COLO668 (cell line): Measurements from ENCODE around the gene LSS.

ENCODE experiments used
- DNase-seq: peaks from one replicate; lab custom pipeline; 2025; ENCODE audit not compliant: unreplicated experiment; lab: John Stamatoyannopoulos, UW

The LSS gene

DNA sequence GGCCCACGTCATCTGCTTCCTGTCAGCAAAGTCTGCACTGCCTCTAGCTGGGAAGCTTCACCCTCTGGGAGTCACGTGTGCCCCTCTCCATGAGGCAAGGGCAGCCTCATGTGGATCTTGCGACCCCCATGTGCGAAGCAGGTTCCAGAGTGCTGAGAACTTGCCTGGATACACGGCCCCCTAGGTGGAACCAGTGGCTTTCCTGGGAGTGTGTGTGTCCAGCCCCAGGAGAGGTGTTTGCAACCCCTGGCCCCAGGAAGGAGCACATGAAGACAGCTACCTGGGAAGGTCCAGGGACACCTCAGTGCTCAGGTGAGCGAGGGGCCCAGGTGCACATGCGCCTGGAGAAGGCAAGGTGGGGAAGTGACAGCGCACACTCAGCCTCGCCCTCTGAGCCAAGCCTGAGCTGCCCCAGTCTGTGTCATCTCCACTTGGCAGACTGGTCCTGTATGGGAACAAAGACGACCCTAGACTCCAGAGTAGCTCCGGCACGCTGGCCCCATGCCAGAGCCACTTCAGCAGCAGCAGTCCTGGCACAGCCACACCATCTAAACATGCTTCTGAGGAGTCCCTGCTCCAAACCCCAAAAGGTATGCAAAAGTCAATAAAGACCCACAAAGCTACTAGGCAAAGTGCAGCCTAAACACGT, 8.9 kb downstream of the LSS start:
- DNase-seq: no peak

DNA sequence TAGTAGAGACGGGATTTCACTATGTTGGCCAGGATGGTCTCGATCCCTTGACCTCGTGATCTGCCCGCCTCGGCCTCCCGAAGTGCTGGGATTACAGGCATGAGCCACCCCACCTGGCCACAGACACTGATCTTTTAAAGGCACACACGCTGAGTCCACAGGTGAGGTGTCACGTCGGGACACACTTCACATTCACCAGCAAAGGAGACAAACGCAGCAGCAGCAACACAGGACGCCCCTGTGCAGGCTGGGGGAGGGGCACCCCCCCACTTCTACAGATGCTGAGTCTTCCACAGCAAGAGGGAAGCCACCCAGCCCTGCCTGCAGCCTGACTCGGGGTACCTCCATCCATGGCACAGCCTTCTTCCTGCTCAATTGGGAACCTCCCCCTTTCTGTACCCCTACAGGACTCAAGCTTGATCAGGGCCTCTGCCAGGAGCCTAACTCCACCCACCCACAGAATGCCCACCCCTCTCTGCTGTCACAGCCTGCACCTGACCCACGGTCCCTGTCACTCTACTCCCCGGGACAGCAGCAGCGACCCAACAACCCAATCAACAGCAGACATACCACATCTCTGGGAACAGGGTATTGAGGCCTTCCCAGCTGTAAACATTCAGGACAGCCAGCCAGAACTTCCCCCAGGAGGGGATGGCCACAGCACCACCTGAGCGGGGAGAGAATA, 9.5 kb downstream of the LSS start:
- no peak for DNase-seq

DNA sequence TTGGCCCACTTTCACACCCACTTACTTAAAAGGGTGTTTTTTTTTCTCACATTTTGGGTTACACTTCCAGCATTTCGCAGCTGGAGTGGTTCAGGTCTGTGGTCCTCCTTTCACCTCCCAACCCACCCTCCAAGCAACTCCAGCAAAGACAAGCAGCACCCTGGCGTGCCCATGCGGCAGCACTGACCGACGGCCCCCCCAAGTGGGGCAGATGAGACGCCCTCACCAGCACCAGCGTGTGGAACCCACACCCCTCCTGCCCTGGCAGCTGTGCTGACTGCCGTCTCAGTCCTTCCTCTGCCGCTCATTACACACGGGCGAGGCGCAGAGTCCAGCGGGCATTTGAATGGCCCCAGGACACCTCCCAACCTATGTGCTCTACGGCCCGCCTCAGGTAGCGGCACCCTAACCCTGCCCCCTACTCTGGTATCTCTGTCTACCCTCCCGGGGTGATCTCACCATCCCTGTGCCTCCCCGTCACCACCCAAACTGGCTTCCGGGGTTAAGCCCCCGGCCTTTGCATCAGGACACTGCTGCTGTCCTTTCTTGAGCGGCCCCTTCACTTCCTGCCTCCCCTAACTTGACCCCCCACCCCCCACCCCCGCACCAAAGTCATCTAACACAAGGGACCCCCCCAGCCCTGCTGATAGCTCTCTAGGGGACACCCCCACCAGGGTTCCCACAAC, 10.9 kb downstream of the LSS start:
- DNase-seq: no peak

DNA sequence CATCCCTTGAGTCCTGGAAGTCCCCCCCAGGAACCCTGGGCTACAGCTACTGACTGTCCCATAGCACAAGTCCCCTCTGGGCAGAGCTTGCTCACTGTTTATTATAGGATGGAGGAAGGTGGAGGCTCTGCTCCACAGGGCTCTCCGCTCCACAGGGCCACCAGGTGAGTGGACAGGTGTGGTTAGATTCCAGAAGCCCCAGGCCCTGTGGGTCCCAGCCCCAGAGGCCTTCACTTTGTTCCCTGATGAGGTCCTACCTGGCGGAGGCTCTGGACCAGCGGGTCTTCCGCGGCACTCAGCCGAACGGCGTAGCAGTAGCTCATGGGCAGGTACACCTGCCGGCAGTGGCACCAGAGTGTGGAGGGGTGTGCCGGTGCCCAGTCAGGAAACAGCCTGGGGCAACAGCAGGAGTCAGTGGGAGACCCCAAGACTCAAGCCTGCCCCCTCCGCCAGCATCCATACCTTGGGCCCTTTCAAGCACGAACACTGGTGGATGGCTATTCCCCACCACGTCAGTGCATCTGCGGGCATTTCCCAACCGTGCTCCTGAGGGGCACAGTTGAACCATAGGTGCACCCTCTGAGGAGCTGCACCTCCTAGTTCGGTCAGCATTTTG, 12.3 kb downstream of the LSS start:
- DNase-seq: no peak

DNA sequence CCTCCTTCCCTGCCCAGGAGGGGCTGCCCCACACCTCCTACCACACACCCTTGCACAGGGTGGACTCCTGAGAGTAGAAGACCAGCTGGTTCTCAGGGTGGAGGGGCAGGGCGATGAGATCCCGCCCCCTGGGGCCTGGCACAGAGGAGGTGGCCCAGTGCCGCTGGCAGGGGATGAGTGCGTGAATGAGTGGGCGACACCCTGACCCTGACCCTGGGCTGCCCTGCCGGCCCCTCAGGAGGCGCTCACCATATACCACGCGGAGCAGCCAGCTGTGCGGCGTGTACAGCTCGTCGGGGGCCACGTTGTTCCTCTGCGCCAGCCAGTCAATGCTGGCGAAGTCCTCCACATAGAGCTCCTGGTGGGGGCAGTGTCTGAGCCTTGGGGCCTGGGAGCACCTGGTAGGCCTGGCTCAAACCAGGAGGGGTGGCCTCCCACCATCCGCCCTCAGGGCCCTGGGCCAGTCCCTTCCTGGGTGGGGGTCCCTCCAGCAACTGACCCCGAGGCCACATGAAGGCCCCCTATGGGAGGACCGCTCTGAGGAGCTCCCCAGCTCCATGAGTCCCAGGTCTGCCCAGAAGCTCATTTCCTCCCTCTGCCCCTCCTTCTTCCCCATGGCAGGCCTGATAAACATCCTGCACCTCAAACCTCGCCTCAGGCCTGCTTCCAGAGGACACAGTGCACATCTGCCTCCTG, 13.0 kb downstream of the LSS start:
- DNase-seq: no peak

GRCh38 chr21:46214478-46215340, 13.9 kb downstream of the LSS start:
- no peak for DNase-seq

DNA sequence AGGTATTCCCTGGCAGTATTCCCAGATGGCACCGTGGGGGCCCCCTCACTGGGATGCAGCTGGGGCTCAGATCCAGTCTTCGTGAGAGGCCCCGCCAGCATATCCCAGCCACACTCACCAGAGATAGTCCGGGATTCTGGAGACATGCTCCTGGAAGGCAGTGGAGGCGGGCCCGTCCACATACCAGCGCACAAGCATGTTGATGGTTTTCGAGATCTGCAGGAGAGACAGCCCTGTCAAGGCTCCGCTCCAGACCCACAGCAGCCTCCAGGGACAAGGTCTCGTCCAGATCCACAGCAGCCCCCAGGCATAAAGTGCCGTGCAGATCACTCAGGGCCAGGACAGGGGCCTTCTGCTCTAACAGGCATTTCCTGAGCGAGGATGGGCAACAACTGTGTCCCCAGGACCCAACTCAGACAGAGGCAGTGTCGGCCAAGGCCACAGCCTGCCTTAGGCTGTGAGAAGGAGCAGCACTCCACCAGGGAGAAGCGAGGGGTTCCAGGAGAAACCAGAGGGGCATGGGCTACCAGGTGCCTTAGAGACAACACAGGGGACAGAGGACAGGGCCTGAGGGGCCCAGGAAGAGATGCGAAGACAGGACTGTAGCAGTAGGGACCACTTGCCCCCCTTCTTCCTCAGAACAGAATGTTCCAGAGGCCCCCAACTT, 14.8 kb downstream of the LSS start:
- no peak for DNase-seq

DNA sequence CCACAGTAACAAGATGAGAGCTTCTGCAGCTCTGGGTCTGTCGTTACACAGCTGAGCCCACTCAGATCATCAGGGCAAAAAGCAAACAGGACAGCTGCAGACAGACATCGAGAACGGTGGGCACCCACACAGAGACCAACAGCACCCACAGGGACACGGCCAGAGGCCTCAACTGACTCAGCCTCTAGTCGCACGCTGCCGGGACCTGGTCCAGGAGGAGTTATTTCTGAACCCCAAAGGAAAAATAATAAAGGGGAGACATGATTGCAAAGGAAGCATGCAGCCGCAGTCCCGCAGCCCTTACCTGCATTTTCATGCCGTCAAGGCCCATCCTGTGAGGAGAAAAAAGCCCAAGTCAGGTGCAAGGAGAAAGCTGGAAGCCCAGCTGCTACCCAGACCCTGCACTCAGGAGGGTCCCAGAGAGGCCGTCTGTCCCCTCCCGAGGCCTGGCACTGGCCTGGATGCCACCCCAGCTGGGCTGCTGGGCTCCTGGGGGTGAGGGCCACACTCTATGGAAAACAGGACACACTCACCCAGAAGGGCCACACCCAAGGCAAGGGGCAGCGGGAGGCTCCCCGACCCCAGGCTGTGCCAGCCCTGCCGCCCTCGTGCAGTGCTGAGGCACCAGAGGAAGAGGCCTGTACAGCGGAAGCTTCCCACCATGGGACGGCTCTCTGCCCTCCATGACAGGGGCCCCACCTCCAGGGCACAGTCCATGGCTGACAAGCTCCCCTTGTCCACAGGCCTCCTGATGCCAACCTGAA, 15.7 kb downstream of the LSS start:
- DNase-seq: no peak

- DNase-seq: no peak
These were observed 16.5 kb downstream of the LSS start for GRCh38 chr21:46211786-46212720.

DNA sequence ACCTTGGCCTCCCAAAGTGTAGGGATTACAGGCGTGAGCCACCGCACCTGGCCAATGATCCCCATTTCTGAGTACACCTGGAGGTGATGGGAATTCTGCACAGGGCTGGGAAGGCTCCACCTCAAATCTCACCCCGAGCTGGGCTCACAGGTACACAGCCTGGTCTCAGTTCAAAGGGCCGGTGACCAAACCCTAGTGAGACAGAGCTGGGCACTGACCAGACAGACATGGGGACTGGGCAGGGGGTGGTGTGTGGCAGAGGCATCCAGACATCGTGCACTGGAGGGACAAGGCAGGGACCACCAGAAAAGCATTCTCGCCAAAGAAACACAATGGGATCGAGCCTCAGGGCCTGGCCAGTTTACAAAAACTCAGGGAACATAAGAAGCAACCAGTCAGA, 17.2 kb downstream of the LSS start:
- no peak for DNase-seq

DNA sequence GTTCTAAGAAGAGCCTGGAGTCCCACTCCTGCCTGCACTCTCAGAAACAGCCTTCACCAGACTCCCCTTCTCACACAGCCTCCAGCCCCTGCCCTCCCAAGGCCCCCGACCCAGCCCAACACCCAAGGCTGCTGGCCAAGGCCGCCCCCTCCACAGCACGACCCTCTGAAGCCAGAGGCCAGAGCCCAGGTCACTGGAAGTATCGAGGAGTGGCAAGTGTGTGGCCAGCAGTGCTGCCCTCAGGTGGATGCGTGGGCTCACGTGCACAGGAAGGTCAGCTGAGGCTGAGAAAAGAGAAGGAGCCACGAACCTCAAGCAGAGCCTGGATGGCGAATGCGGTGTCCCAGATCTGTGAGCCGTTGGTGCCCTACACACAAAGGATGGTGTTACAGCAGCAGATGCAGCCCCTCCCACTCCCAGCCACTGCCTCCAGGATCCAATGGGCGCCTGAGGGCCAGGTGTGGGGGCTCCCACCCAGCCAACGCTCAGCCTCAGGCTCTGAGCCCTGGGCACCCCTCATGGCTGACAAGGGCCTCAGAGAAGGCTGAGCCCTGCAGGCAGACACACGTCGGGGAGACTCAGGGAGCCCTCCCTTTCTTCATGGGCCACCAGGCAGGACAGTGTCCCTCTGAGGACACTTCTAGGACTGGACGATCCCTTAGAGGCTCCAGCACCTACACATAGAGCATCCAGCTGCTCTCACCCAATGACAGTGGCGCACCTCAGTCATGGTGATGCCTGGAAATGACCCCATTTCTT, 18.0 kb downstream of the LSS start:
- DNase-seq: no peak

DNA sequence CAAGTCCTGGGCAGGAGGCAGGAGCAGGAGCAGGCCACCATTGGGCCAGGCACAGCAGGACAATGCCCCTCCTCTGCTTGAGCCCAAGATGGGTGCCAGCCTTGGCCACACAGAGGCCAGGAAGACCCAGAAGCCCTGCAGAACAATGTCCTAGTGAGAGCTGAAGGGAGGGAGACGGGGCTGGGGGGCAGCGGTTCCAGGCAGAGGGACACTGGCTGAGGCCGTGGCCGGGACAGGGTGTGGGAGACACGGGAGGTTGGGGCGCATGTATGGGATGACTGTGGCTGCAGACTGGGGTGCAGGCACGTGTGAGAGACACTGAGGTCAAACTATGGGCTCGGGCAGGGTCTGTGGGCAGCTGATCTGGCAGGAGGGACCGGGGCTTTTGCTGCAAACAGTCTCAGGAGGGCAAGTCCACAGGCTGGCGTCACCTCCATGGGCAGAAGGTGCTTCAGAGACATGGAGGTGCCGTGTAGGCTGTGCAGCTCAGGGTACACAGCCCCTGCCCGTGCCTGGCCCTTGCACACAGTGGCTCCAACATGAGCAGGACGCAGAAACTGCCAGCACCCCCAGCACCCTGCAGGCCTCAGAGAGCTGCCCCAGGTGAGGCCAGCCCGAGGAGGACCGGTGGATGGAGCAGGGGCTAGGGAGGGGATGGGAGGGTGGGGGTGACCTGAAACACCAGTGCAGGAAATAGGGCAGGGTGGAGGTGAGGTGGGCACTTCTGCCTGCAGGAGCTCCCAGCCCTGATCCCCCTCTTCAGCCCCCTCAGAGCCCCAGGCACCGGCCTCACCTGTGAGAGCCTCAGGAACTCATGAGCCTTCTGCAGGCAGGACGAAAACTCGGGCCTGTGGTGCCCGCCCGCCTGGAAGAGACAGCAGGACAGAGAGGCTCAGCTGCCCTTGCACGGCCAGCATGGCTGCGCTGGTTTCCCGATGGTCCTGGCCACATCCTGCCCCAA, 19.5 kb downstream of the LSS start:
- DNase-seq: no peak

GRCh38 chr21:46207920-46208591, 20.5 kb downstream of the LSS start:
- DNase-seq: no peak

GRCh38 chr21:46207006-46207919, 21.3 kb downstream of the LSS start:
- no peak for DNase-seq
